Stimulated activated CD4-positive, alpha-beta T cell treated with anti-CD3 and anti-CD28 coated beads, Interleukin-15, amount 100 ng/mL, for 24 hours (primary cell): Measurements from ENCODE around the gene TJP2.
"Not testable (repeated sequence)": the region's sequence is repeated elsewhere in the genome, so short reads cannot be mapped to it uniquely, and the experiment has no call there.

ENCODE experiments used
- DNase-seq: peaks from one replicate; pipeline ENCODE4 v3.0.0-alpha.2; 2020

Gene TJP2

DNA sequence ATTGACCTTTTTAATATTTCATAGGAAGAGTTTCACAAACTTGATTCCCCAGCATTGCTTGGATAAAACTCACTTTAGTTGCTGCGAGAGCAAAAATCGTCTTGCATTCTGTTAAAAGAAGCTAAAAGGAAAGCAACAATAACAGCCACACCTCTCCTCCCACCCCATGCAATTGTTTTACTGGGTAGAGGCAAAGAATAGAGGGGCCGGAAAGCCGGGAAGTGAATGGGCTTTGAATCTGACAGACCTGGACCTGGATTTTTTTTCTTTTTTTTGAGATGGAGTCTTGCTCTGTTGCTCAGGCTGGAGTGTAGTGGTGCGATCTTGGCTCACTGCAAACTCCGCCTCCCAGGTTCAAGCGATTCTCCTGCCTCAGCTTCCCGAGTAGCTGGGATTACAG is 9.5 kb upstream of the TJP2 start:
- DNase-seq = not testable (repeated sequence)

DNA sequence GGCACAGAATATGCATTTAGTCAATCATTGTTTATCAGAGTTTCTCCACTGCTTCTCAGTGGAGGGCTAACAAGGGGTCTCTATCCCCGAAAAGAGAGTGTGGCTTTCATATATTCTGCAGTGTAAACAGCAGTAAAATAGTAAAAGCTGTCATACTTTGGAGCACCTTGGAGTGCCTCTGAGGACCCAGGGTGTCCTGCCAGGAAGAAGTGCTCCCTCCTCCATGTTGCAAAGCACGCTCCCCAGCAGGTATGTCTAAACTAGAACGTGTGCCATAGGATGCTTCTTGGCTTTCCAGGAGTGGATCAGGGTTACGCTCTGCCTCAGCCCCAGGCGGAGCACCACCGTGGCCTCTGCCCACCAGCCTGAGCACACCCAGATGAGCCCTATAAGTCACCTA is 8.5 kb upstream of the TJP2 start:
- DNase-seq = no peak

DNA sequence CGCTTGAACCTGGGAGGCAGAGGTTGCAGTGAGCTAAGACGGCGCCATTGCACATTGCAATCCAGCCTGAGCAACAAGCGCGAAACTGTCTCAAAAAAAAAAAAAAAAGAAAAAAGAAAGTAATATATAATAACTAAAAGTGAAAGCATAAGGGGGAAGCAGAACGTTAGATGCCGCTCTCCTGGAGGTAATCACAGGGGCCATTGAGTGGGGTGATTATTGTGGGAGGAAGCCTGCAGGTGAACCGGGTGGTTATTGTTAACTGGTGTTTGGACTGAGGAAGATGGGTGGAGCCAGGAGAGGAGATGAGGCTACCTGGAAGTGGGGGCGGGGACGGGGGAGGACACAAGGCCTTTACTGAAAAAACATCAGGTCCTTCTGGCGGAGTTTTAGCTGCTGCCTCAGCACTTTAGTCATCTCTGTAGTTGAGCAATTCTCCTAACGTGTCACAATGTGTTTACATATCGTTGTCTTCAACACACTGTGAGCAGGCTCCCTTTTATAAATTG is 5.3 kb upstream of the TJP2 start:
- peak; percentile 75 for DNase-seq

DNA sequence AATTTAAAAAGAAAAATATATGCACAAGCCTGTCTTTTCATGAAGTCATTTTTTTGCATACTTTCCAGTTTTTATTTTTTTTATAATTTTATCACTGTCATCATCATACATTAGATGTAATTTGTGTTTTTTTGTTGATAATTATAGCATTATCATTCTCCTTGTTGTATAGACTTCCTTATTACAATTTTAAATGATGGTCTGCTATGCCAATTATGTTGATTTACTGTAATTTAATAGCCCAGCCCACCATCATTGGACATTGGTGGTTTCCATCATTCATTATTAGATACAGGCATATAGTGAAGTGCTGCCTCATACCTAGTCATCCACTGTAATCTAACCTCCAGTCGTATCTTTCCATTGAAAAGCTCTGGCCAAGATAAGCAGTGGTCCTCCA is 3.8 kb upstream of the TJP2 start:
- no peak for DNase-seq

DNA sequence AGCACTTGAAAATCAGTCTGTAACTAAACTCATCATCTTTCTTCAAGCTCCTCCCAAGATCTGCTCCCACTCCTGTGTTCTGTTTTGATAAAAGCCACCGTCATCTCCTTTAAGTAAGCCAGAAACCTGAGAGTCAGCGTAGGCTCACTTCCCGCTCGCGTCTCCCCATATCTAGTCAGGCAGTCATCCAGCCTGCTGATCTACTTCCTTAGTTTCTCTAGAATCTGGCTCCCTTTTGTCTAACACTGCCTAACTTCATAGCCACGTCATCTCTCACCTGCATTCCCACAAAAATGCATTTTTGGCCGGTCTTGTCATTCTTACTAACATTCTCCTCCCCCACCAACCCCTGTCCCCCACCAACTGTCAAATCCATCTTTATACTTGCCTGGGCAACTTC is 3.0 kb upstream of the TJP2 start:
- DNase-seq = no peak

DNA sequence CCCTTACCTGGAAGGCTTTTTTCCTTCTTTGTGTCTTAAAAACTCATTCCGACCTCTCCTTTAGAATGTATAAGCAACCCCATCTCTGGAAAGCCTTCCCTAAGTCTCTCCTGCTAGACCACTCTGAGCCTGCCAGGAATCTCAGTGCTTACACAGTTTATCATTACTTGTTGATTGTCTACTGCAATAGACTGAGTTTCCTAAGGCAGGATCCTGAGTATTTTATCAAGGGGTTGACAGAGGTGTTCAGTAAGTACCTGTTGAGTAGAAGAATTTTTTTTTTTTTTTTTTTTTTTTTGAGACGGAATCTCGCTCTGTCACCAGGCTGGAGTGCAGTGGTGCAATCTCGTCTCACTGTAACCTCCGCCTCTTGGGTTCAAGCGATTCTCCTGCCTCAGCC is 2.6 kb upstream of the TJP2 start:
- no peak for DNase-seq

DNA sequence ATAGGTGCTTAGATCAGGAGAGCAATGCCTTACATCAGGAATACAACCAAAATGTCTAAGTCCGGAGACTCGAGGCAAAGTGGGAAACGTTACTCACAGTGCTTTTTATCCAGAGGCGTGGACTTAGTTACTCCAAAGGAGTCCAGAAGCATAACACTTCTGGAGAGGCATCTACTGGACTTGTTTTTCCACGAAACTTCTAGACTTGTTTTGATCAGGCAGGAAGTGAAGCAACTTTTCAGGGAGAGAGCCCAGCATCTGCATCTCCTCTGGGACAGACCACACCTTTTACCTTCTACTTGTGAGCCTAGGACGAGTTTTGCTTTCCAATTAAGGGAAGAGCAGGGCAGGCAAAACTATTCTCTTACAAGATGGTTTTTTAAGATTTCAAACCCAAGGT is 1.2 kb upstream of the TJP2 start:
- DNase-seq = no peak

DNA sequence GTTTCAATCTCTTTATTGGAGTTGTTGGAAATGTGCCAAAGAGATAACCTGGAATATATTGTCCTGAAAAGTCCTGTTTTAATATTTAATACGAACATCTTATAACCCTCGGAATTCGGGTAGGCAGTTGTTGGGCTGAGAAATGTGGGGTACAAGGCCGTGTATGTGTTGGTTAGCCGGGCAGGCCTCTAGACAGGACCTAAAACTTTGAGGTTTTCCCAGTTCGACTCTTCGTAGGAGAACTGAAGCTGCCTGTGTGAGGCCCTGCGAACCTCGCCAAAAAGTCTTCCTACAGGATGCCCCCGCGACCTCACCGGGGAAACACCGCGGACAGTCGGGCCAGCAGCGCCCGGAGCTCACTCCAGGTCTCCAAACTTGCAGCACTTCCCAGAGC is 583 bp upstream of the TJP2 start:
- no peak for DNase-seq

DNA sequence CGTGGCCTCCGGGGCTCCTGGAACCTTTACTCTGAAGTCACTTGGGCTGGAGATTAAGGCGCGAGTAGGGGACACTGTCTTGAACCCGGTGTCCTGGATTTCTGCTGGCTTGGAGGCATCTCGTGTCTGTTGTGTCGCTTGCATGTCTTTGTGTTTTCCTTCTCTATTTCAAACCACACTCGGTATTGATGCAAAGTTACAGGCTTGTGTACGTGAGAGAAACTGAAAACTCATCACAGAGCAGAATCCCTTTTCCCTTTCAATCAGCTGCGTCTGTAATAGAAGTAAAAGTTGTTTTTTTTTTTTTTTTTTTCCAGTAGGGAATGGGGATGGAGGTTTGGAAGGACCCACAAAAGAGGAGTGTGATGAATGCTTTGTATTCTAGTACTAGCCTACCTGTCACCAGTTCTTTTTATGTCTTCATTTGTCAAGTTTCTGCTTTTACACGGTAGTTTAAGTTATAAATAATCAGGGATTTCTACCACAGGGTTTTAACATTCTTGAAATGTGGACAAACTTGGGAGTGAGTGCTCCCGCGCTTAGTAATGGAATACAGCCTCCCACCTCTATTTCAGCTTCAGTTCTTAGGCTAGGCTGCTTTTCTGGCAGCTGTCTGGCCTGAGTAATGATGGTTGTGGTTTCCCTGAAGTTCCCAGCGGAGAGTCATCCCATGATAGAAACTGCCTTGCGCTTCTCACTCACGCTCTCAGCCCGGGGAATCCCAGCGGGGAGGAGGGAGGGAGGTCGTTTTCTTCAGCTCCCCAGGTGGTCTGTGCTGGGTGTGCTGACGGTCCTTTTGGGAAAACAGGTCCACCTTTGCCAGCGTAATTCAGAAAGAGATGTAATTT is 763 bp downstream of the TJP2 start:
- DNase-seq = peak; percentile 67

DNA sequence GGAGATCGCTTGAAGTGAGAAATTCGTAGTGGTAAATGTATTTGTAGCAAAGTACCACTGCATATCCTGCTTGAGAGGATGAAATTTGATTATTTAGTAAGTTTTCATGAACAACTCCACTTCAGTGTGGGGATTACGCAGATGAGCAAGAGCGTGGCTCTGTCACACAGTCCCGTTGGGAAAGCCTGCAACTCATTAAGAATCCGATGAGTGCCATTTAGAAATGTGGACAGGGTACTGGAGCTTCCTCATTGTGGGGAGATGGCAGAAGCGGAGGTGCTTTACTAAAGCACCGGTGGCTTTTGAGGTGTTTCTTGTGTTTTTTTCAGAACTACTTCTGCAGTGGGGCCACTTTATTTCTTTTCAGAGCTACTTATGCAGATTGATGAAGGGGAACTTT is 1.4 kb downstream of the TJP2 start:
- DNase-seq = no peak

DNA sequence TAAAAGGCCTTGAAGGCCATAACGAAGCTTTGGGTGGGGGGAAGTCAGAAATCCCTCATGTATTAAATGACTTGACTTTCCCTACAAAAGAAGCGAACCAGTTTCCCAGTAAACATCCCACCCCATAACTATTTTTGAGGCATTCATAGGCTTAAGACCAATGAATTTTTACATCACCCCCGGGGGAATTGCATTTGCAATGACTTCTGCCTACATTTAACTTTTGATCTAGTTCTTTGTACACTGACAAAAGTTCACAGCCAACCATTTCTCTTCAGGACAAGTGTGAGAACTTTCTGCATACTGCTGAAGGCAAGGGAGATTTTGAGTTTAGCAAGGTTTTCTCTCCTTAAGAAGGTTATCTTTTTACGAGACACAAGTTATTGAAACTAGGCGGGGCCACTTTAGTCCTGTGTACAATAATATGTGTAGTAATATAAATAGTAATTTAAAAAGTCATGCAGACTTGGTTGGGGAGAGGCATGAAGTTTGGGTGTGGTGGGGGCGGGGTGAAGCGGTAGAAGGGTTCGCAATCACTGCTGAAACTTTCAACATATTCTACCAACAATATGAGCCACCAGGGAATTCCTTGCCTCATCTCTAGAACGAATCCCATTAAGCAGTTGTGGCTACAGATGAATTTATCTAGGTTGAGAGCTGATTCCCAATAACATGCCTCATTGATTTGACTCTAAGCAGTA is 2.5 kb downstream of the TJP2 start:
- no peak for DNase-seq

DNA sequence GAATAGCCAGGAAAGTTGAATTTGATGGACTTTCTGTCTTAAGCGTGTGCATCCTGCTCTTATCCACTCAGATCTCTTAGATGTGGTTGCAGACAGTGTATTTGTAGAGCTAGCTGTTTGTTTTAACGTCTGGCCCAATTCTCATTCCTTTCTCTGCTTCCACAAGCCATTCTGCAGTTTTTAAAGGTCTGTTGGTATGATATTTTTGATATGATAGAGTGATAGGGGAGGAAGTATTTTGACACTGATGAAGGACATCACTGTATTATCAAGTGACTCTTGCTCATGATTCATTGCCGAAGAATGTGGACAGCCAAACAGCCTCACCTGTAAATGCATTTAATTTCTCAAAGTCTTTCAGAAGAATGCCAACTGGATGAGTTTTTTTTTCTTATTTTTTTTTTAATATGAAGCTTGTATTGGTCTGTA is 4.5 kb downstream of the TJP2 start:
- DNase-seq = no peak

DNA sequence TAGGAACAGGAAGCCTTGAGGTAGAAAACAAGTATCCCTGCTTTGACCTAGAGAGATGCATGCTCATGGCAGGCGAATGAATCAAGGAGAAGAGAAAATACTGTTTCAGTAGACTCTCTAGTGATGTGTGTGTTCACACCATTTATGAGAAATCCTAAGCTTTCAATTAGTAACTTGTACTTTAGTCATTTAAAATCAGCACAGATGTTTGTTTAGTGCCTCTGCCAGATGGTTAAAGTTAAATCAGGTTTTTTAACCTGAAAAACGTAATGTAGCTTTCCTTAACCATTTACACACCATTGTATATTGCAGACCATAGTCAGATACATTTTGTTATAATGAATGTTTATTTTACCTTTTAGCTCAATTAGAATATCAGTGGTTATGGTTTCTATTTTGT is 5.0 kb downstream of the TJP2 start:
- no peak for DNase-seq

DNA sequence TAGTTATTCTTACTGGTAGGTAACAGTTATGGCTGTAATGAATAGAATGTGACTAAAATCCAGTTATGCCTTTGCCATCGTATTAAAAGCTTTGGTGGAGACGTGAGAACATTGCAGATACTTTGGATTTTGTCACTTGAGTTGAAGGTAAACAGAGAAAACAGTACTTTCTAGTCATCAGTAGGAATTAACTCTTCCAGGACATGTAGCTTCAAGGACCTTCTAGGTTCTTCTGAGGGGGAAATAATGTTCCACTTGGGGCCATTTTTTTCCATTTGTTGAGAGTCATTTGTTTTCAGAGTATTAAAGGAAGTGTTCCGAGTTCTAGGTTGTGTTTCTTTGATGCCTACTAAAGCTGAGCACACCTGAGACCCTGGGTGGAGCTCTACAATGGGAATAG is 6.1 kb downstream of the TJP2 start:
- DNase-seq = no peak

DNA sequence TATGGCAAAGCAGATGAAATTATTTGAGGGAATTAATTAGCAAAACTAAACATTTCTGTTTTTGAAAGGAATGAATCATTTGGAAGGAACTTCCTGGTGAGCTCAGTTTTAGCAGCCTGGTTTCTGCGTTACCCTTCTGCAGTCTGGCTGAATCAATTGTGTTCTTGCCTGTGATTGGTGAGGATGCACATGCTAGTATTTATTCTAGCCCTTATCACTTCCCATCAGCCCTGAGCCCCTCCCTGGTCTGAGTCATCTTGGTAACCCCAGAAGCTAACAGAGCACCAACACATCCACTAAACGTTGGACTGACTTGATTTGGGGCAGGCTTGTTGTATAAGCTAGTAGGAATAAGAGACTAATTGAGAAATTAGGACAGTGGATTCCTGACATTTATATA is 6.6 kb downstream of the TJP2 start:
- peak; percentile 62 for DNase-seq

DNA sequence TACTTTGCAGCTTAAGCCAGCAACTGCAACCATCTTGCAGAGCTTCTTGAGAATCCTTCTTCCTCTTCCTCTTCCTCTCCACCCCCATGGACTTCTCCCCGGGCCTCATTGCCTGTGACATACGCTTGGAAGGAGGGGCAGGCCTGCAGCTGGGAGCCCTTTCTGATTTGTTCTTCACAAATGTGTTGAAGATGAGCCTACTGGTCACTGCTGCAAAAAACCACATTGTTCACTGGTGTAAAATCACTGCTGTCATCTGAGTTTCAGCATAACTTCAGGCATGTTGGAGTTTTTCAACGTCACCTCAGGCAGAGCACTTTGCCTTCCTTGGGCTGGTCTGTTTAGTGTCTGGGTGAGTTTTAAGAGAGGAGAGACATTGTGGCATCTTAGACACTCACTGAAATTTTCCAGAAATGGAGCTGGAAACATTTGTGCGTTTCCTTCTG is 7.9 kb downstream of the TJP2 start:
- no peak for DNase-seq

DNA sequence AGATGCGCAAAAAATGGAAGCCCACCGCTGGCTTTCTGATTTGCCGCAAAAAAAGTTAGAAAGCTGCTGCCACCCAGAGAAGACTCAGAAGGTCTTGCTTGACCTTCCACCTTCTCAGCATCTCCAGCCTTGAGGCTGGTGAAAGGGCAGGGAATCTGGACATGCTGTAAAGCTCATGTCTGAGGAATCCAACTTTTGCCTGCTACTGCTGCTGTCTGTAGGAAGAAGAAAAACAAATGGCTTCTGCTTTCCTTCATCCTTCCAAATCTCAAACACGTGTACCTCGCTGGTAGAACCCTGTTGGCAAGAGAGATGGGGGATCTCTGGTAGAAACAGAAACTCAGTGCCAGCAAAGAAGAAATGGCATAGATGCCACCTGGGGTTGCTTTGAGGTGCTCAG is 10.2 kb downstream of the TJP2 start:
- DNase-seq = no peak

DNA sequence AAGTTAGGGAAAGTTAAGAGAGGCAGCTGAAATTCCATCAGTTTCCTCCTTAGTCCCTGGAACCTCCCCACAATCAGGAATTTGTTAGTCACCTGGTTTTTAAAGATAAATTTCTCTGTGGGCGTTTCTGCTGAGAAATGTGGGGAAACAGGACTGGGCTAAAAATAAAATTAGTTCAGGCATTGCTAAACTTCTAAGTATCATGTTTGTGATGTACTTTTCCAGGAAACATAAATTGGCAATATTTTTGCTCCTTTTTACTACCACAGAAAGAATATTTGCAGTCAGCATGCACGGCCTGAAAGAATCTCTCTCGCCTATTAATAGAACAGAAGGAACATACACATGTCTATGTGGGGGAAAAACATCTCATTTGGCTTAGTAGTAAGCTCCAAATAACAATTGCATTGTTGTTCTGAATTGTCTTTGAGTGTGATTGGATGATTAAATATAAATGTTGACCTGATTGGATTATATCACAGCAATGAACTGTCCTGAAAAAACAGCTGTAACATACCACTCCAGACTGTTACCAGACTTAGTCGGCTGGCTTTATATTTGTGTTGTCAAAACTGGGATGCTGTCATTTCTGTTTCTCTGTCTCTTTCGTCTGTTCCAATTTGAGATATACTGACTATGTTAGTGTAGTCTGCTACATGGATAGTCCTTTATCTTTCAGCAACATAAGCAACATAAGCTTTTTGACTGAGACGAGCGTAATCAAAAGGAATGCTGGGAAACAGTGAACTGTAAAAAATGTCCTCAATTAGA is 12.9 kb downstream of the TJP2 start:
- no peak for DNase-seq

DNA sequence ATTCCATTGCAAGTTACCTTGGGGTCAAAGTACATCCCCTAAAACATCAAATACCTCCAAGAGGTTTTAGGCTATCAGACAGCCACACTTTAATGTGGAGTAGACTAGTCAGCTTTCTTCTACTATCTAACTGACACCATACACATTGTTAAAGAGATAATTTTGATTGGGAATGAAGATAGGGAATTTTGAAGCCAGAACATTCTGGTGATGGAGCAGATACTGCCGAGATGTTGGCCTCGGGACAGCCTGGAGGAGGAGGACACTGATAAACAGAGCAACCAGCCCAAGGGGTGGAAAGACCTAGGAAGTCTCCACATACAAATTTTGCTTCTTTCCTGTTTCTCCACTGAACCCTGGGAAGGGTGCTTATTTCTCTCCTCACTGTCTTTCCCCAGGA is 14.9 kb downstream of the TJP2 start:
- DNase-seq = no peak

DNA sequence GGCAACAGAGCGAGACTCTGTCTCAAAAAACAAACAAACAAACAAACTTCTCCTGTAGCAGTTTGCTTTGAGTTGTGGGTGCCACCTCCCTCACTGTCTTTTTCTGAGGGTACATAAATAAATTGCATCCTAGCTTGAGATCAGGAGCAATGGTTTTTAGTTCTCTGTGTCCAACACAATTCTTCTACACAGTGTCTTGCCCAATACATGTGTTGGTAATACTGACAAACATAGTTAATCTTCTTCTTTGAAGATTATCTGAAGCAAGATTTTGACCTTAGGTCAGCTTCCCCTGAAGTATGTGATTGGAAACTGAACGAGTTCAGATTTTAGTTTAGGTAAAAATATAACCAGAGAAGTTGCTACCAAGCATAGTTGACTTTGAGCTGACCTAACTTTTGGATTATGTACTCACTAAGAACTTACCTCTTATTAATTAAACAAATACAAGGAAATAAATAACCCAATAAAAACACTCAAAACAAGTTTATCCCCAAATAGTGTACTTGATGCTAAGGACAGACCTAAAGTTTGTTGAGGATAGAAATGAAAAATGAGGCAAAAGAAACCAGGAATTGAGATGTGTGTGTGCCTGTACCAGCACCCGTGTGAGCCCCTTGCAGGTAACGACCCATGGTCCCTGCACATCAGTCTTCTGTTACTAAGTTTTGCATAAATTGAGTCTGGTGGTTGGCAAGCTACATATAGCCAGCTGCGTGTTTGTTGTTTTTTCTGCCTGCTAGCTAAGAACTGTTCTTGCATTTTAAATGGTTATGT is 16.2 kb downstream of the TJP2 start:
- DNase-seq = no peak

DNA sequence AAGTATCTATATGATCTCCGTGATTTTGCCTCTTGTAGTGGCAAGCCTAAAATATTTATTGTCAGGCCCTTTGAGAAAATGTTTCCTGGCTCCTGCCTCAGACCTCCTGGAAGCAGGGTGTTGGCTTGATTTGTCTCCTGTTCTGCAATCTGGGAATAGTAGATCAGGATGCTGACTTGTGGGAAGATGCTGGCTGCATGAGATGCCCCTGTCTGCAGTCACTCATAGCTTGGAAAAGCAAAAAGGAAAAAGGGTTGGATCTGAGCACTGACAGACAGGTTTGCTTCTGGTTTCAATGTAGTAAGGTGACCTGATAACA is 16.7 kb downstream of the TJP2 start:
- no peak for DNase-seq

DNA sequence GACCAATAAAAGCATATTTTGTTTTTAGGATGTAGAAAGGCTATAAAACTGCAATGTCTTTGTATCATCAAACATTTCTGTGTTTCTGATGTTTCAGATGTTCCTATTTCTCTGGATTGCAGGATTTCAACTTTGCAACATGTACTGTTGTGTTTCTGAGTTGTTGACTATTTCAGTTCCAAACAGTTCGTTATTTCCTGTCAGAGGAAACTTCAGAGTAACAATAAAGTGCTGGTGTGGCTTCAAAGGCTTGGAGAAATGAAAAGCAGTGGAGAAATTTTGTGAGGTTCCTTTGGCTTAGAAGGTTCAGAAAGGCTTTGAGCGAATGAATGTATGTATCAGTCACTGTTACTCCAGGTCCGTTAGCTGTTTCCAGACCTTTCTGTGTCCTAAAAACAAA is 17.2 kb downstream of the TJP2 start:
- DNase-seq = no peak

DNA sequence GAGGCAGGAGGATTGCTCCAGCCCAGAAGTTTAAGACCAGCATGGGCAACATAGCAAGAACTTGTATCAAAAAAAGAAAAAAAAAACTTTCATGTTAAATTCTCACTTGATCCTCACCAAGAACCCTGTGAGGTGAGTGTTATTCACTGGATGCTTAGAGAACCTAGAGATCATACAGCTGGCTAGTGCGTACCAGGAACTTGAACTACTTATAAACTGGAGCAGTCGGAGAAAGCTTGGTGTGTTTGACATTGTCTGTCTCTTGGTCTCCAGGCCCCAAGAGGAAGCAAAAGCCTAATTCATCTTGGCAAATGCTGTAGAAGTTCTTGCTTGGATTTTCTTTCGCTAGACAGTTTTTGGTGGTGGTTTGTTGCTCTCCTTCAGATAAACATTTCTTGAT is 18.1 kb downstream of the TJP2 start:
- no peak for DNase-seq
